CD4-positive, CD25-positive, alpha-beta regulatory T cell (primary cell): Measurements from ENCODE around the gene KCNF1. TPM values are rescaled to one million over a fixed set of nuclear protein-coding genes. Genes with fewer than 3 reads are reported as not detected.

Experiments
- ATAC-seq, 2 donors: fragments of 150-1000 bp; cut with Tn5 transposase; one replicate each; pipeline ENCODE4 v1.10.0; 2021; ENCODE audit warnings: low read depth in 2 of 2, moderate number of reproducible peaks in 2 of 2, moderate library complexity in 1 of 2
- DNase-seq, 3 donors: peaks; one replicate each; pipeline versions ENCODE4 v3.0.0 to v3.0.0-alpha.2; 2012 to 2022; ENCODE audit warnings: mixed read lengths in 1 of 3
- H3K27ac ChIP-seq: one replicate; pipeline ENCODE4 v1.7.0; 2013; ENCODE audit warnings: mild to moderate bottlenecking, low read length; ENCODE audit not compliant: insufficient read depth, poor library complexity, severe bottlenecking
- H3K27me3 ChIP-seq: one replicate; pipeline ENCODE4 v1.7.0; 2013; ENCODE audit warnings: low read length; ENCODE audit not compliant: control insufficient read depth, insufficient read depth
- H3K36me3 ChIP-seq: one replicate; pipeline ENCODE4 v1.7.0; 2013; ENCODE audit warnings: mild to moderate bottlenecking, low read length, moderate library complexity; ENCODE audit not compliant: control insufficient read depth, insufficient read depth
- H3K4me1 ChIP-seq: 2 replicates; pipeline ENCODE4 v1.7.0; 2013; ENCODE audit warnings: mild to moderate bottlenecking, low read length; ENCODE audit not compliant: insufficient read depth, control insufficient read depth, poor library complexity, severe bottlenecking
- H3K4me3 ChIP-seq: one replicate; pipeline ENCODE4 v1.7.0; 2013; ENCODE audit warnings: low read depth, mild to moderate bottlenecking, low read length, moderate library complexity
- H3K9me3 ChIP-seq, 2 experiments: 1 replicate in 1 of 2; 2 replicates in 1 of 2; pipeline ENCODE4 v1.7.0; 2013; ENCODE audit warnings: low read length in 2 of 2, mild to moderate bottlenecking in 1 of 2, moderate library complexity in 1 of 2; ENCODE audit not compliant: control insufficient read depth in 2 of 2
- H3K27ac Mint-ChIP-seq, 3 donors: one replicate each; pipeline ENCODE4 v1.8.0; 2020 to 2022; ENCODE audit warnings: mild to moderate bottlenecking in 3 of 3, mixed read lengths in 3 of 3, moderate library complexity in 2 of 3
- H3K27me3 Mint-ChIP-seq: one replicate; pipeline ENCODE4 v1.8.0; 2022; ENCODE audit warnings: mild to moderate bottlenecking, mixed read lengths
- H3K36me3 Mint-ChIP-seq: one replicate; pipeline ENCODE4 v1.8.0; 2020; ENCODE audit warnings: mixed read lengths
- H3K4me1 Mint-ChIP-seq, 4 donors: one replicate each; pipeline ENCODE4 v1.8.0; 2020 to 2022; ENCODE audit warnings: mixed read lengths in 4 of 4, mild to moderate bottlenecking in 1 of 4
- H3K4me3 Mint-ChIP-seq, 4 donors: one replicate each; pipeline ENCODE4 v1.8.0; 2020 to 2022; ENCODE audit warnings: mild to moderate bottlenecking in 4 of 4, mixed read lengths in 4 of 4, moderate library complexity in 3 of 4
- H3K9me3 Mint-ChIP-seq, 7 donors: one replicate each; pipeline ENCODE4 v1.8.0; 2020 to 2022; ENCODE audit warnings: mixed read lengths in 7 of 7, mild to moderate bottlenecking in 3 of 7, moderate library complexity in 2 of 7
- polyA plus RNA-seq, 4 donors: library from polyadenylated mRNA; unstranded; fragments of 300-500 nt; fragmentation: Illumina TruSeq; gene quantifications; one replicate each; pipeline ENCODE4 v1.2.3, GENCODE V29; 2021
- total RNA-seq: library from RNA; stranded (reverse); gene quantifications from one replicate; pipeline ENCODE4 v1.2.3, GENCODE V29; 2022

Gene KCNF1
- total and polyA plus RNA-seq, 5 donors from 2014 or later = not detected

- no peak overlapping the region for H3K4me3 ChIP-seq
- no peaks in the 10 kb centered on the region for H3K9me3 ChIP-seq
- no peaks in the 10 kb centered on the region for H3K36me3 ChIP-seq
- no peak overlapping the region for H3K27ac Mint-ChIP-seq
- no peak for ATAC-seq
- no peak overlapping the region for H3K4me3 Mint-ChIP-seq
- DNase-seq = no peak
- H3K27me3 Mint-ChIP-seq = peaks cover 41% of the 10 kb centered on the region
- peaks cover 0 to 5% (median 2%) of the 10 kb centered on the region in 7 donors for H3K9me3 Mint-ChIP-seq
- H3K27me3 ChIP-seq = no peaks in the 10 kb centered on the region
- H3K27ac ChIP-seq = no peak overlapping the region
- H3K36me3 Mint-ChIP-seq = no peaks in the 10 kb centered on the region
- H3K4me1 Mint-ChIP-seq = no peaks in the 10 kb centered on the region
- no peaks in the 10 kb centered on the region for H3K4me1 ChIP-seq
Measured at GRCh38 chr2:10946394-10946793, 34.7 kb downstream of the KCNF1 start.

DNA sequence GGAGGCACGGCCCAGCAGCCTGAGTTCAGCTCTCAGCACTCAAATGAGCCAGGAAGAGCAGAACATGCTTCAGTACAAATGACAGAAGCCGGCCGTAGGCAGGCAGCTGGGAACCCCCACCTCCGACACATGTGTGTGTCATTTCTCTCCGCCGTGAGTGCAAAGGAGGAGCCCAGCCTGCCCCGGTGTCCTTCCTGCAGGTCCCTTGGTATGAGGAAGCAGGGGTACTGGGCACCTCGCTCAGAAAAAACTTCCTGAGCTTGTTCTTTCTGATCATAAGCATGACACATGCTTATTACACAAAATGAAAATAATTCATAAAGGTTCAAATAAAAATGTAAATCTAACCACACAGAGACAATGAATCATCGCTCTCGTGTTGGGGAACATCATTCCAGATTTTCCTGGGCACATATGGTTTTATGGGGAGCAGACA is 35.3 kb downstream of the KCNF1 start:
- Histone ChIP-seq H3K4me1 (no peaks in the 10 kb centered on the region), H3K4me3 (no peak overlapping the region), H3K36me3 (no peaks in the 10 kb centered on the region), H3K27me3 (no peaks in the 10 kb centered on the region), H3K27ac (no peak overlapping the region), H3K9me3 (no peaks in the 10 kb centered on the region)
- peaks cover 41% of the 10 kb centered on the region for H3K27me3 Mint-ChIP-seq
- peaks cover 0 to 5% (median 0%) of the 10 kb centered on the region in 7 donors for H3K9me3 Mint-ChIP-seq
- no peak overlapping the region for H3K27ac Mint-ChIP-seq
- no peak for DNase-seq
- H3K36me3 Mint-ChIP-seq = no peaks in the 10 kb centered on the region
- no peak overlapping the region for H3K4me3 Mint-ChIP-seq
- ATAC-seq = no peak
- H3K4me1 Mint-ChIP-seq = no peaks in the 10 kb centered on the region

DNA sequence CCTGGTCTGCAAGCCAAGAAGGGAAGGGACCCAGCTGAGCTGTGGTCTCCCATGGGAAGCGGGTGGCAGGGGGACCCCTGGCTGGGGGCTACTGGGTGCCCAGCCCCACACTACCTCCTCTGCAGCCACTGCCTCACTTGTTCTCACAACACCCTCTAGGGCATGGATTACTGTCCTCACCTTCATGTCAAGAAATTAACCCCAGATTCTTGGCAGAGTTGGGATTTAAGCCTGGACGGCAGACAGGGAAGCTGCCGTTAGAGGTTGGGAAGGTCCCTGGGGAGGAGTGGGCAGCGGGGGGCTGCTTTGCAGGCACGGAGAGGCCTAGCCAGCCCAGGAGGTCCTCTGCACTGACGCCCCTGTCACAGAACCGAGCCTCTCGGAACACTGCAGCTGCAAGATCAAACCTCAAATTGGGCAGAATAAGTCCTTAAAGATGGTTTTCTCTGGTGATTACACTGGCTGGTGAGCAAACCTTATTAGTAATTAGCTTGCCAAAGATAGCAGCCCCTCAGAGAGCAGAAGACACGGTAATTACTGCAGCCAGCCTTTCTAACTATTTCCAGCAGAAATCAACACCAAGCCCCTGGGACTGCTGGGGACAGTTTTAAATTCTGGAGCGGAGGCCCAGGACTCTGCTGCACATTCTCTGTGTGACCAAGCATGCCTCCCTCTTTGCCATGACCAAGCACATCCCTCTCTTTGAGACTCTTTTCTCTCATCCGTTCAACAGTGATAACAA is 35.9 kb downstream of the KCNF1 start:
- no peak for ATAC-seq
- no peak overlapping the region for H3K4me3 Mint-ChIP-seq
- H3K4me1 Mint-ChIP-seq = peaks cover 0 to under 1% (median 0%) of the 10 kb centered on the region in 4 donors
- Histone ChIP-seq H3K9me3 (no peaks in the 10 kb centered on the region), H3K27ac (no peak overlapping the region), H3K36me3 (no peaks in the 10 kb centered on the region), H3K4me3 (no peak overlapping the region), H3K27me3 (no peaks in the 10 kb centered on the region), H3K4me1 (no peaks in the 10 kb centered on the region)
- no peaks in the 10 kb centered on the region for H3K36me3 Mint-ChIP-seq
- H3K9me3 Mint-ChIP-seq = peaks cover 0 to 5% (median 0%) of the 10 kb centered on the region in 7 donors
- no peak overlapping the region for H3K27ac Mint-ChIP-seq
- no peak for DNase-seq
- peaks cover 36% of the 10 kb centered on the region for H3K27me3 Mint-ChIP-seq

DNA sequence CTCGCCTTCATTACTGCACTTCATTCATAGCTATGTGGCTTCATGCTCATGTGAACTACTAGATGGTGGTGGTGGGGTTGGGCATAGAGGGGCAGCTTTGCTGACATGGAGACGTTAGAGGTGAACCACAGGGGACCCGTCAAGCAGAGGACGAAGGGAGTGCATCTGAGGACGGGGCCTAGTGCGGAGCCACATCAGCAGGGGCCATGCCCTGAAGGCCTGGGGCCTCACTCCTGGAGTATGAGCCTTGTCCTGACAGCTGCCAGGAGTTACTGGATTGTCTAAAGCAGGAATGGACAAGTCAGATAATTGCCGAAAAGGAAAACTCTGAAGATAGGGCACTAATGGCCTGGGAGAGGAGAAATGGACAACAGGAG is 36.4 kb downstream of the KCNF1 start:
- H3K27me3 ChIP-seq = no peaks in the 10 kb centered on the region
- no peaks in the 10 kb centered on the region for H3K36me3 Mint-ChIP-seq
- ATAC-seq (no peak), DNase-seq (no peak)
- no peak overlapping the region for H3K4me3 Mint-ChIP-seq
- H3K27me3 Mint-ChIP-seq = peaks cover 33% of the 10 kb centered on the region
- H3K9me3 Mint-ChIP-seq = peaks cover 0 to 5% (median 0%) of the 10 kb centered on the region in 7 donors
- no peaks in the 10 kb centered on the region for H3K36me3 ChIP-seq
- no peak overlapping the region for H3K27ac ChIP-seq
- H3K9me3 ChIP-seq = no peaks in the 10 kb centered on the region
- H3K4me1 ChIP-seq = no peaks in the 10 kb centered on the region
- peaks cover 0 to 4% (median 0%) of the 10 kb centered on the region in 4 donors for H3K4me1 Mint-ChIP-seq
- no peak overlapping the region for H3K4me3 ChIP-seq
- H3K27ac Mint-ChIP-seq = no peak overlapping the region

DNA sequence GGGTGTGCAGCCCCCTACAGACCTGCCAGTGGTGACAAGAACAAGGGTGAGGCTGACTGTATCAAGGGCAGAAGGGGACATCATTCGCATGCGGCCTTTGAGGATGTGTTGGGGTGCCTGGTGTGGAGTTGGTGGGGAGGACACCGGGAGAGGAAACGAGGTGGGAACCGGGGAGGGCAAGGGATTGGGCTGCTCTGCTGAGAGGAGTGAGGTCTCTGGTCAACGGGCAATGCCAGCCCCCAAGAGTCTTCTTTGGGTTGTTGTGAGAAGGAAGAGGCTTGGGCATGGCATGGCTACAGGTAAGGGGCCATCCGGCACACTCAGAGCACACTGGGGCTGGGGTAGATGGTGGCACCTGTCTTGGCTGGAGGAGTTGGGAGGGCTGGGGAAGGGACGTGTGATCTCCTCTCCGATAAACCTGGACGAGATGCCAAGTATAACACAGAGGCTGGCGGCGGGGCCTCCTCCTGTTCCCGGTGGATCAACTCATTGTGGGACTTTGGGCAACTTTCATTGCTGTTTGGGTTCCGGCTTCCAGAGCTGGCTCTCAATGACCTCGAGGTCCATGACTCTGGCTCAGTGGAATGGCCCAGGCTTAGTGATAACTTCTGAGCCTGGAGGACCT is 37.0 kb downstream of the KCNF1 start:
- Histone ChIP-seq H3K36me3 (no peaks in the 10 kb centered on the region), H3K27ac (no peak overlapping the region), H3K4me3 (no peak overlapping the region), H3K9me3 (no peaks in the 10 kb centered on the region), H3K27me3 (no peaks in the 10 kb centered on the region), H3K4me1 (no peaks in the 10 kb centered on the region)
- H3K4me1 Mint-ChIP-seq = peaks cover 0 to 4% (median 0%) of the 10 kb centered on the region in 4 donors
- no peak overlapping the region for H3K27ac Mint-ChIP-seq
- DNase-seq (no peak), ATAC-seq (no peak)
- no peak overlapping the region for H3K4me3 Mint-ChIP-seq
- peaks cover 28% of the 10 kb centered on the region for H3K27me3 Mint-ChIP-seq
- no peaks in the 10 kb centered on the region for H3K36me3 Mint-ChIP-seq
- H3K9me3 Mint-ChIP-seq = peaks cover 0 to 8% (median 2%) of the 10 kb centered on the region in 7 donors

DNA sequence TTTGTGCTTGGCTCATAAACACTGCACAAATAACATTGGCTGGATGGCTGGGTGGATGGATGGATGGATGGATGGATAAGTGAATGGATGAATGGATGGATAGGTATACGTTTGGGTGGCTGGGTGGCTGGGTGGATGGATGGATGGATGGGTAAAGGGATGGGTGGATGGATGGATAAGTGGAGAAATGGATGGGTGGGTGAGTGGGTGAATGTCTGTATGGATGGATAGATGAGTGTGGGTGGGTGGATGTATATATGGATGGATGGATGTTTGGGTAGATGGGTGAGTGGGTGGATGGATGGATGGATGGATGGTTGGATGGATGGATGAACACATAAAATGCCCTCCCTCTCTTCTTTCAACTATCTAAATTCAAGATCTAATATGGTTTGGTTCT is 38.1 kb downstream of the KCNF1 start:
- no peak for ATAC-seq
- no peak for DNase-seq
- Mint-ChIP-seq H3K9me3 (peaks cover 0 to 8% (median 2%) of the 10 kb centered on the region in 7 donors), H3K27ac (no peak overlapping the region), H3K4me1 (peaks cover 0 to 4% (median 0%) of the 10 kb centered on the region in 4 donors), H3K36me3 (no peaks in the 10 kb centered on the region), H3K4me3 (no peak overlapping the region), H3K27me3 (peaks cover 22% of the 10 kb centered on the region)
- Histone ChIP-seq H3K27me3 (no peaks in the 10 kb centered on the region), H3K4me3 (no peak overlapping the region), H3K4me1 (no peaks in the 10 kb centered on the region), H3K27ac (no peak overlapping the region), H3K9me3 (no peaks in the 10 kb centered on the region), H3K36me3 (no peaks in the 10 kb centered on the region)

DNA sequence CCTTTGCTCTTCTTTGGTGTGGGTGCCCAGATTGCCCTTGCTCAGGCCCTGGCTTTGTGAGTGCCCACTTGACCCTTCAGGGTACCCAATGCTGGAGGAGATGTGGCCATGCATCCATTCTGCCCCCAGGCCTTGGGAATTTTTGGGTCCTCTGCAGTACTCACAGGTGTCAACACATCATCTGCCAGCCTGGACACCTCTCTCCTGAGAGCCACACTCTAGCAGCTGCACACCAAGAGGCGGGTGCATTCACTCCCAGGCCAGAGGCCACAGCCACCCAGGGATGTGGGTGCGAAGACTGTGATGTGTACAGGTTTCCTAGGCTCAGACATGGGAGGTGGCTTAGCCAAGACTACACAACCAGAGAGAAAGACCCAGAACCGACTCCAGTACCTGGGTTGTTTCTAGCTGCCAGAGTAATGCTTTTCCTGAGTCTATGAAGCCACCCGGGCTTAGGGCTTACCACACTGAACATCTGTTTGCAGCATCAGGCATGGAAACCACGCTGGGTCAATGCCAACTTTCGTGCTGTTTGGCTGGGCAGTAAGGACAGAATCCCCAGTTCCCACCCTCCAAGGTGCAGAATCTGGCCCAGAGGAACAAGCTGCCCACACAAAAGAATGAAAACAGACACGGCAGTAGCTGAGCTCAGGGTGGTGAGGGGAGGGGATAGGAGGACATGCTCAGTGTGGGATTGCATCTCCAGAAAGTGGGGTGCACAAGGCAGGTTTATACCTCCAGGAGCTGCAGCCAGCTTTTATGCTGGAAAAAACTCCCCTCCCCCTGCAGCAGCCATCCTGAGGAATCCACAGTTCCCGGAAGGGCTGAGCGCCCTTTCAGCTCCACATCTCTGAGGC is 40.1 kb downstream of the KCNF1 start:
- H3K4me1 Mint-ChIP-seq = peaks cover 0 to 4% (median 0%) of the 10 kb centered on the region in 4 donors
- peaks cover 3% of the 10 kb centered on the region for H3K27me3 Mint-ChIP-seq
- H3K9me3 Mint-ChIP-seq = peaks cover 0 to 11% (median 0%) of the 10 kb centered on the region in 7 donors
- Histone ChIP-seq H3K4me1 (no peaks in the 10 kb centered on the region), H3K27ac (no peak overlapping the region), H3K27me3 (no peaks in the 10 kb centered on the region), H3K4me3 (no peak overlapping the region), H3K36me3 (no peaks in the 10 kb centered on the region), H3K9me3 (no peaks in the 10 kb centered on the region)
- no peak for DNase-seq
- ATAC-seq = no peak
- no peak overlapping the region for H3K27ac Mint-ChIP-seq
- no peak overlapping the region for H3K4me3 Mint-ChIP-seq
- no peaks in the 10 kb centered on the region for H3K36me3 Mint-ChIP-seq
